GM12873 (cell line): Measurements from ENCODE around the gene MGAT5.

Experiments used
- CTCF ChIP-seq: IDR thresholded peaks from 2 replicates; pipeline ENCODE4 v1.5.1; 2012; ENCODE audit warnings: low read depth, mild to moderate bottlenecking, moderate library complexity, low read length, control low read depth; ENCODE audit not compliant: insufficient read depth; ENCODE audit errors: missing control alignments

MGAT5 gene

GRCh38 chr2:134337631-134338030 is 83.8 kb downstream of the MGAT5 start:
- TF ChIP-seq CTCF: no peak

- no peak for TF ChIP-seq CTCF
Measured at GRCh38 chr2:134338208-134338607, 84.3 kb downstream of the MGAT5 start.

- no peak for TF ChIP-seq CTCF
Measured at GRCh38 chr2:134341476-134341875, 87.6 kb downstream of the MGAT5 start.

- no peak for TF ChIP-seq CTCF
Measured at GRCh38 chr2:134344954-134345697, 91.3 kb downstream of the MGAT5 start.

- TF ChIP-seq CTCF: no peak
Measured at GRCh38 chr2:134346141-134346540, 92.3 kb downstream of the MGAT5 start.

- TF ChIP-seq CTCF: no peak
Measured at GRCh38 chr2:134347756-134348155, 93.9 kb downstream of the MGAT5 start.

GRCh38 chr2:134348239-134348638 is 94.4 kb downstream of the MGAT5 start:
- TF ChIP-seq CTCF: no peak
